GM18907 (cell line): ENCODE data around the gene KLHL15.
"Not testable (repeated sequence)": the region's sequence is repeated elsewhere in the genome, so short reads cannot be mapped to it uniquely, and the experiment has no call there.

Experiments
- ATAC-seq: cut with Tn5 transposase; IDR thresholded peaks from one replicate; pipeline ENCODE4 v1.9.1; 2021; ENCODE audit warnings: mild to moderate bottlenecking, moderate library complexity; ENCODE audit not compliant: unreplicated experiment

The KLHL15 gene

GRCh38 chrX:24027086-24027485 lies at the start of gene KLHL15:
KLHL15 (minus strand) TSS chrX:24027186; CDS start chrX:24006693, 20,493 bp downstream.
- ATAC-seq = no peak

- ATAC-seq = no peak
Observed at GRCh38 chrX:24069877-24070276, 42.9 kb upstream of the KLHL15 start.

- no peak for ATAC-seq
Observed at GRCh38 chrX:24063488-24063887, 36.5 kb upstream of the KLHL15 start.

- peak; percentile 18 for ATAC-seq
Observed at GRCh38 chrX:24055043-24055356, 28.0 kb upstream of the KLHL15 start.

GRCh38 chrX:24054182-24055042 lies 27.4 kb upstream of the KLHL15 start, which contains the start of gene EIF2S3:
EIF2S3 (plus strand) TSS chrX:24054956; CDS start chrX:24054969, 13 bp downstream.
- peak; percentile 95 for ATAC-seq

- not testable (repeated sequence) for ATAC-seq
Observed at GRCh38 chrX:24050522-24051318, 23.7 kb upstream of the KLHL15 start.

GRCh38 chrX:24049643-24050042 lies 22.7 kb upstream of the KLHL15 start:
- ATAC-seq = not testable (repeated sequence)

GRCh38 chrX:24046060-24046459 lies 19.1 kb upstream of the KLHL15 start:
- not testable (repeated sequence) for ATAC-seq

GRCh38 chrX:24037729-24038128 lies 10.7 kb upstream of the KLHL15 start:
- no peak for ATAC-seq

GRCh38 chrX:24034485-24034884 lies 7.5 kb upstream of the KLHL15 start:
- no peak for ATAC-seq

- no peak for ATAC-seq
Observed at GRCh38 chrX:24030597-24030996, 3.6 kb upstream of the KLHL15 start.

GRCh38 chrX:24027985-24028384 lies 999 bp upstream of the KLHL15 start:
- ATAC-seq = no peak

- ATAC-seq = no peak
Observed at GRCh38 chrX:24026432-24026831, 554 bp downstream of the KLHL15 start.

GRCh38 chrX:24025741-24026403 lies 1.1 kb downstream of the KLHL15 start:
- ATAC-seq = peak; percentile 35

- ATAC-seq = peak; percentile 87
Observed at GRCh38 chrX:24024819-24025740, 1.9 kb downstream of the KLHL15 start.

GRCh38 chrX:24023972-24024669 lies 2.9 kb downstream of the KLHL15 start:
- no peak for ATAC-seq

GRCh38 chrX:24023544-24023943 lies 3.4 kb downstream of the KLHL15 start:
- no peak for ATAC-seq

GRCh38 chrX:24020306-24020876 lies 6.6 kb downstream of the KLHL15 start:
- ATAC-seq = no peak

- ATAC-seq = no peak
Observed at GRCh38 chrX:24019448-24019847, 7.5 kb downstream of the KLHL15 start.
